ENCODE data around the gene ANKMY2. TPM values are rescaled to one million over a fixed set of nuclear protein-coding genes. Genes with fewer than 3 reads are reported as not detected.
A peak's percentile ranks its signal among the peaks of the same experiment; 100 is the strongest.
"Not testable (repeated sequence)": the region's sequence is repeated elsewhere in the genome, so short reads cannot be mapped to it uniquely, and the experiment has no call there.

ANKMY2 gene
- polyA plus RNA-seq, 1 donor, result 22.8 TPM

GRCh38 chr7:16616542-16616941 lies 29.0 kb downstream of the ANKMY2 start:
- no peak for DNase-seq

GRCh38 chr7:16616122-16616521 lies 29.4 kb downstream of the ANKMY2 start:
- DNase-seq, result no peak

- no peak for DNase-seq
These were observed 30.3 kb downstream of the ANKMY2 start for GRCh38 chr7:16615228-16615627.

GRCh38 chr7:16611711-16612110 lies 33.8 kb downstream of the ANKMY2 start:
- no peak for DNase-seq

- no peak for DNase-seq
These were observed 35.6 kb downstream of the ANKMY2 start for GRCh38 chr7:16609842-16610450.

GRCh38 chr7:16606704-16607103 lies 38.9 kb downstream of the ANKMY2 start:
- no peak for DNase-seq

- DNase-seq, result no peak
These were observed 41.5 kb downstream of the ANKMY2 start for GRCh38 chr7:16604054-16604453.

GRCh38 chr7:16603633-16604032 lies 41.9 kb downstream of the ANKMY2 start:
- DNase-seq, result no peak

- DNase-seq, result no peak
These were observed 45.7 kb downstream of the ANKMY2 start for GRCh38 chr7:16599860-16600259.

GRCh38 chr7:16598015-16598414 lies 47.5 kb downstream of the ANKMY2 start:
- DNase-seq, result no peak

GRCh38 chr7:16595596-16595995 lies 50.0 kb downstream of the ANKMY2 start:
- not testable (repeated sequence) for DNase-seq

GRCh38 chr7:16594676-16595075 lies 50.9 kb downstream of the ANKMY2 start:
- no peak for DNase-seq

- DNase-seq, result no peak
These were observed 51.5 kb downstream of the ANKMY2 start for GRCh38 chr7:16594061-16594460.

- no peak for DNase-seq
These were observed 53.2 kb downstream of the ANKMY2 start for GRCh38 chr7:16592395-16592794.

GRCh38 chr7:16590424-16590823 lies 55.1 kb downstream of the ANKMY2 start:
- no peak for DNase-seq

GRCh38 chr7:16589881-16590280 lies 55.7 kb downstream of the ANKMY2 start:
- DNase-seq, result no peak

GRCh38 chr7:16587790-16588189 lies 57.8 kb downstream of the ANKMY2 start:
- DNase-seq, result peak; percentile 34

GRCh38 chr7:16587129-16587528 lies 58.4 kb downstream of the ANKMY2 start:
- DNase-seq, result no peak

- no peak for DNase-seq
These were observed 59.3 kb downstream of the ANKMY2 start for GRCh38 chr7:16586081-16586874.

GRCh38 chr7:16585540-16585939 lies 60.0 kb downstream of the ANKMY2 start:
- no peak for DNase-seq

GRCh38 chr7:16583834-16584233 lies 61.7 kb downstream of the ANKMY2 start:
- DNase-seq, result no peak

GRCh38 chr7:16581286-16581685 lies 64.3 kb downstream of the ANKMY2 start:
- no peak for DNase-seq

- no peak for DNase-seq
These were observed 66.3 kb downstream of the ANKMY2 start for GRCh38 chr7:16579216-16579615.

GRCh38 chr7:16571941-16572340 lies 73.6 kb downstream of the ANKMY2 start:
- DNase-seq, result no peak
